Ovary (tissue), 9 donors: ENCODE measurements around the gene PKD1L1. TPM values are rescaled to one million over a fixed set of nuclear protein-coding genes. Genes with fewer than 3 reads are reported as not detected.
"Not testable (repeated sequence)": the region's sequence is repeated elsewhere in the genome, so short reads cannot be mapped to it uniquely, and the experiment has no call there.

ENCODE experiments used
- DNase-seq, 5 donors: peaks; one replicate each; pipeline ENCODE4 v3.0.0-alpha.2; 2019 to 2020
- H3K27ac ChIP-seq, 2 donors: fragments of 200-600 bp; one replicate each; pipeline versions ENCODE4 v1.5.1 to v1.8.0; 2019 to 2022
- H3K27me3 ChIP-seq: fragments of 200-600 bp; one replicate; pipeline ENCODE4 v1.8.0; 2022
- H3K36me3 ChIP-seq: fragments of 200-600 bp; sonication (generic); one replicate; pipeline ENCODE4 v1.5.1; 2019
- H3K4me1 ChIP-seq: one replicate; pipeline ENCODE4 v1.8.1; 2013; ENCODE audit warnings: mild to moderate bottlenecking, moderate library complexity; ENCODE audit not compliant: insufficient read depth
- H3K4me3 ChIP-seq: fragments of 200-600 bp; sonication (generic); one replicate; pipeline ENCODE4 v1.5.1; 2017
- H3K9me3 ChIP-seq, 2 donors: fragments of 200-600 bp in 1 of 2; sonication (generic) in 1 of 2; one replicate each; pipeline versions ENCODE4 v1.5.1 to v1.8.1; 2013 to 2019; ENCODE audit warnings: mild to moderate bottlenecking in 1 of 2, moderate library complexity in 1 of 2
- CTCF ChIP-seq, 3 donors: fragments of 450-650 bp in 2 of 3; fragments of 200-600 bp in 1 of 3; IDR thresholded peaks; one replicate each; pipeline versions ENCODE4 v1.5.1 to v1.8.0; 2016 to 2022; ENCODE audit warnings: antibody characterized with exemption in 3 of 3, mild to moderate bottlenecking in 1 of 3
- EP300 ChIP-seq: sonication (generic); formaldehyde crosslinking; IDR thresholded peaks from one replicate; pipeline ENCODE4 v1.6.1; 2017; ENCODE audit warnings: antibody characterized with exemption
- POLR2A ChIP-seq: fragments of 450-650 bp; IDR thresholded peaks from one replicate; pipeline ENCODE4 v1.6.1; 2017; ENCODE audit warnings: antibody characterized with exemption, mild to moderate bottlenecking, moderate library complexity
- WGBS, 3 donors: extraction: QIAGEN DNeasy Blood & Tissue Kit in 1 of 3; methylation state at CpG; one replicate each; pipeline versions ENCODE4 v1.1.5 to v1.1.7; 2013 to 2017; 5-methylcytosine and 5-hydroxymethylcytosine counted together
- intact Hi-C, 4 donors: fragments of 100-400 bp; cut with DNase I; formaldehyde crosslinking; loops; one replicate each; pipeline versions ENCODE4 v1.11.0 to v1.15.1; 2022 to 2023
- polyA plus RNA-seq, 2 donors: library from polyadenylated mRNA; stranded (reverse); fragments of 200-250 nt in 1 of 2; fragments of 350-450 nt in 1 of 2; fragmentation: Illumina TruSeq in 1 of 2; extraction: RNeasy Lipid Tissue Mini Kit (QIAGEN cat#74804) in 1 of 2; gene quantifications; one replicate each; pipeline ENCODE4 v1.2.3, GENCODE V29; 2013 to 2014
- total RNA-seq, 7 donors: library from RNA; depleted of rRNA in 2 of 7; stranded (reverse); fragments of >200 nt in 2 of 7; fragmentation: NEBNext Ultra II Directional in 3 of 7; extraction: Animal tissue kit (Norgen Biotek cat#: 25700) in 3 of 7; gene quantifications; one replicate each; pipeline versions ENCODE4 v1.1.0 to v1.2.4, GENCODE V29; 2016 to 2023
- donor health status: DM: no; HTN: no; CAD: no; lungs with moderate emphysema.
- donor health status: DM: no; HTN: no; CAD: no.
- donor health status: Bipolar disorder and iron deficiency.
- donor health status: DM: yes; HTN: yes; CAD: no.
- donor health status: DM: no; HTN: no; CAD: no.
- donor health status: DM: yes; HTN: yes; CAD: no.

The PKD1L1 gene
- total and polyA plus RNA-seq, 9 donors = 0.11 to 0.48 (median 0.22) TPM

DNA sequence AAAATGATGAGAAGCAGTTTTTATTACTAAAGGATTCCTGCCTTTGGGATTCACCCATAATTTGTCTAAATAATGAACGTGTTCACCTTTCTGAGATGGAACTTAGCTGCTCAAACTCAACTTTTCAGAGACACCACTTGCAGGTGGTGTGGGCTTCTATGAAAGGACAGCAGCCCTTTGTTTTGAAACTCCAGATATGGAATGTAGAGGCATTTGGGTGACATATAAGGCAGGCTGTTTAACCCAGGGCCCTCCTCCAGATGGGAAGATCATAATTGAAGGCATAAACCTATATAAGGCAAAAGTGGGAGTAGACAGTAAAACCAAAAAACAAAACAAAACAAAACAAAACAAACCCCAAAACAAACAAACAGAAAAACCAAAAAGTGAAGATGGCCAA, 43.0 kb upstream of the PKD1L1 start:
- intact Hi-C loops = loop anchor here in 2 of 4 donors (5.0 to 10.0 kb wide), 3 partner anchors 46 to 116 kb away; partner anchors contain the start of gene PKD1L1 (in 1 of the 2)
- H3K27ac ChIP-seq = no peak overlapping the region
- no peak for TF ChIP-seq POLR2A
- TF ChIP-seq CTCF (IDR thresholded peaks at IDR 0.05) = no peak
- TF ChIP-seq EP300 = no peak

GRCh38 chr7:47990592-47990991, 42.3 kb upstream of the PKD1L1 start:
- no peaks in the 10 kb centered on the region for H3K4me1 ChIP-seq
- no peaks in the 10 kb centered on the region for H3K27me3 ChIP-seq
- no peak for DNase-seq
- WGBS, 3 donors = 95 to 96% (median 96%) methylated on average over 5 of the region's 5 CpGs
- H3K9me3 ChIP-seq = no peaks in the 10 kb centered on the region
- no peak overlapping the region for H3K27ac ChIP-seq
- no peak overlapping the region for H3K4me3 ChIP-seq
- H3K36me3 ChIP-seq = no peaks in the 10 kb centered on the region
- TF ChIP-seq EP300 = no peak
- no peak for TF ChIP-seq POLR2A
- no peak for TF ChIP-seq CTCF (IDR thresholded peaks at IDR 0.05)
- intact Hi-C loops = loop anchor here in 2 of 4 donors (5.0 to 10.0 kb wide), 3 partner anchors 46 to 117 kb away; partner anchors contain the start of gene PKD1L1 (in 1 of the 2)

More for the DNA sequence above, 43.0 kb upstream of the PKD1L1 start:
- Histone ChIP-seq H3K4me3 (no peak overlapping the region), H3K27me3 (no peaks in the 10 kb centered on the region), H3K4me1 (no peaks in the 10 kb centered on the region), H3K36me3 (no peaks in the 10 kb centered on the region), H3K9me3 (no peaks in the 10 kb centered on the region)
- DNase-seq = no peak
- 67 to 68% (median 67%) methylated on average over 1 of the region's 1 CpG for WGBS, 3 donors

GRCh38 chr7:47989607-47990400, 41.5 kb upstream of the PKD1L1 start:
- H3K27me3 ChIP-seq, H3K27ac ChIP-seq, H3K4me3 ChIP-seq, H3K36me3 ChIP-seq, H3K9me3 ChIP-seq, H3K4me1 ChIP-seq, DNase-seq: not testable (repeated sequence)
- WGBS, 3 donors = 72 to 81% (median 74%) methylated on average over 10 of the region's 10 CpGs
- intact Hi-C loops = loop anchor here in 2 of 4 donors (5.0 to 10.0 kb wide), 3 partner anchors 45 to 117 kb away; partner anchors contain the start of gene PKD1L1 (in 1 of the 2)

DNA sequence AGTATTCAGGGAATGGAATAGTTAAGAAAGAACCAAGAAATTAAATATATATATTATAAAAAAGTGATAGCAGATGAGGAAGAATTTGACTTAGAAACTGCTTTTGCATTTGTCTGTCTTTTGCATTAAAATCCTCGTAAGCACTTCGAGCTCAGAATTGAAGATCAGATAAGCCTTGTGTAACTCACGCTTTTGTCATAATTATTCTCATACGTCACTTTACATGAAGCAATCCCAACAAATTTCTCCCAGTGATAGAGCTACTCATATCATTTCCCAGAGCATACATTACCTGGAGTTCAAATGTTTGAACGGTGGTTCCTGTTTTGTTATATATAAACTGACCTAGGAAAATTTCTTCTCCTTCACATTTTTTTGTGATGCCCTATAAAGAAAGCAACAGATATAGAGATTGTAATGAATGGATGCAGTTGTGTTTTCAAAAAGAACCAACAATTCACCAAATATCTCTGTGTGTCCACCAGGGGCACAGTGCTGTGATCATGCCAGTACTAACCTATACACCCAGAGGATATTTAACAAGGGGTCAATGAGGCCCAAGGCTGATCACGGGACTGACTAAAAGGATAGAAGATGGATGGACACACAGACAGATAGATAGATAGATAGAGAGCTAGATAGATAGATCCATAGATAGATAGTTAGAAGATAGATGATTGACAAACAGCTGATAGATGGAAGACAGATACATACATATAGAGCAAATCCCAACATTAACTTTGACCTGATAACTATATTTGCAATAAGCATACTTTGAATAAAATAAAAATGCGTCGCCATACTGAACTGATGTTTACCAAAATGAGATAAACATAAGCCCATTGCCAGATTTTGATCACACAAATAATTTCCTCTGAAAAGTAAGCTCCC, 40.5 kb upstream of the PKD1L1 start:
- no peak for TF ChIP-seq POLR2A
- TF ChIP-seq CTCF (IDR thresholded peaks at IDR 0.05) = no peak
- no peak for TF ChIP-seq EP300
- Histone ChIP-seq H3K27ac (no peak overlapping the region), H3K4me1 (no peaks in the 10 kb centered on the region), H3K9me3 (no peaks in the 10 kb centered on the region), H3K27me3 (no peaks in the 10 kb centered on the region), H3K4me3 (no peak overlapping the region), H3K36me3 (no peaks in the 10 kb centered on the region)
- intact Hi-C loops = no loop called here
- DNase-seq = no peak
- 80 to 85% (median 82%) methylated on average over 8 of the region's 8 CpGs for WGBS, 3 donors
